Activated B cell treated with CpG ODN at 0.5 μM for 24 hours (primary cell): ENCODE results near the gene HBM. TPM values are rescaled to one million over a fixed set of nuclear protein-coding genes. Genes with fewer than 3 reads are reported as not detected.
"Not testable (repeated sequence)": the region's sequence is repeated elsewhere in the genome, so short reads cannot be mapped to it uniquely, and the experiment has no call there.

Experiments used
- ATAC-seq: fragments of 200-7000 bp; cut with Tn5 transposase; one replicate; pipeline ENCODE4 v1.10.0; 2021; ENCODE audit warnings: low read depth, mild to moderate bottlenecking, moderate library complexity
- CTCF ChIA-PET: fragments of 350-600 bp; sonication (Branson Sonifier 250); formaldehyde crosslinking; loops from one replicate; lab custom pipeline; 2021; ENCODE audit warnings: antibody characterized with exemption; lab: Charles Lee
- POLR2A ChIA-PET: fragments of 350-600 bp; sonication (Branson Sonifier 250); formaldehyde crosslinking; loops from one replicate; lab custom pipeline; 2021; ENCODE audit warnings: antibody characterized with exemption; lab: Charles Lee
- DNase-seq: peaks from one replicate; pipeline ENCODE4 v3.0.0; 2022
- H3K27ac Mint-ChIP-seq: one replicate; pipeline ENCODE4 v1.8.0; 2020; ENCODE audit warnings: mixed read lengths
- H3K27me3 Mint-ChIP-seq: one replicate; pipeline ENCODE4 v1.8.0; 2021; ENCODE audit warnings: mixed read lengths
- H3K36me3 Mint-ChIP-seq: one replicate; pipeline ENCODE4 v1.8.0; 2021; ENCODE audit warnings: low read depth, mixed read lengths
- H3K4me1 Mint-ChIP-seq: one replicate; pipeline ENCODE4 v1.8.0; 2021; ENCODE audit warnings: mixed read lengths
- H3K4me3 Mint-ChIP-seq: one replicate; pipeline ENCODE4 v1.8.0; 2020; ENCODE audit warnings: mild to moderate bottlenecking, mixed read lengths
- H3K9me3 Mint-ChIP-seq: one replicate; pipeline ENCODE4 v1.8.0; 2020; ENCODE audit warnings: mixed read lengths
- CTCF ChIP-seq: fragments of 200-600 bp; IDR thresholded peaks from one replicate; pipeline ENCODE4 v1.8.0; 2022; ENCODE audit warnings: antibody characterized with exemption, mild to moderate bottlenecking
- intact Hi-C: fragments of 100-400 bp; cut with micrococcal nuclease; formaldehyde crosslinking; loops from one replicate; pipeline ENCODE4 v1.15.1; 2024
- total RNA-seq: library from RNA; stranded (reverse); gene quantifications from 2 replicates; pipeline ENCODE4 v1.2.3, GENCODE V29; 2022

HBM gene
- total RNA-seq, 1 donor from 2014 or later = not detected

DNA sequence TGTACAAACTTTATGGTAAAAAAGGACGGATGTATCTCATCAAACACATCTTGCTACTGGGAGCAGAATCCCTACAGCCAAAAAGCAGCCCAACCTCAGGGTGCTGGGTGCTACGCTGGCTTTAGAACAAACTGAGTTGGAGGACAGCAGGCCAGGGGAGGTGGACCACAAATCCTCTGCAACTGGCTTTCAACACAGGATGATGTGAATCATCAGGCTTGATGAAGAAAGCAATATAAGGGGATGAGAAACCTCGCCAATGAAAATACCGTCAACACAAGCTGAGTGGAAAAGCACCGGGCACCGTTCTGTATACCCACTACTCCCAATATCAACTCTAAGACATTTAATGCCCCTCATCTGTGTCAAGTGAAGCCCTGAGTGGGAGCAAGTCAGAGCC lies 28.7 kb downstream of the HBM start:
- POLR2A ChIA-PET = no interaction called here
- intact Hi-C loops = no loop called here
- Mint-ChIP-seq H3K27ac (no peak overlapping the region), H3K4me1 (no peaks in the 10 kb centered on the region), H3K4me3 (no peak overlapping the region), H3K36me3 (peaks cover 86% of the 10 kb centered on the region), H3K9me3 (no peaks in the 10 kb centered on the region), H3K27me3 (no peaks in the 10 kb centered on the region)
- CTCF ChIA-PET = no interaction called here
- no peak for TF ChIP-seq CTCF
- DNase-seq = no peak
- ATAC-seq = no peak

- intact Hi-C loops = no loop called here
- Mint-ChIP-seq H3K27me3 (no peaks in the 10 kb centered on the region), H3K4me3 (no peak overlapping the region), H3K27ac (no peak overlapping the region), H3K36me3 (peaks cover 76% of the 10 kb centered on the region), H3K4me1 (no peaks in the 10 kb centered on the region), H3K9me3 (no peaks in the 10 kb centered on the region)
- ChIA-PET POLR2A (no interaction called here), CTCF (no interaction called here)
- no peak for ATAC-seq
- DNase-seq = no peak
- no peak for TF ChIP-seq CTCF
Measured at GRCh38 chr16:200388-200787, 34.6 kb downstream of the HBM start.

DNA sequence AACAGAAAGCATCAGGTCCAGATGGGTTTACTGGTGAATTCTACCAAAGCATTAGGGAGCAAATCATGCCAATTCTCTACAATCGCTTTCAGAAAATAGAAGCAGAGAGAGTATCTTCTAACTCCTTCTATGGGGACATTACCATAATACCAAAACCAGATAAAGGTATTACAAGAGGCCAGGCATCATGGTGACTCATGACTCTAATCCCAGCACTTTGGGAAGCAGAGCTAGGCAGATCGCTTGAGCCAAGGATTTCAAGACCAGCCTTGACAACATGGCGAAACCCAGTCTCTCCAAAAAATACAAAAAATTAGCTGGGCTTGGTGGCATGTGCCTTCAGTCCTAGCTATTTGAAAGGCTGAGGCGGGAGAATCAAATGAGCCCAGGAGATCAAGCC lies 37.5 kb downstream of the HBM start:
- TF ChIP-seq CTCF = no peak
- intact Hi-C loops = no loop called here
- H3K9me3 Mint-ChIP-seq = no peaks in the 10 kb centered on the region
- CTCF ChIA-PET = no interaction called here
- DNase-seq (no peak), ATAC-seq (no peak)
- POLR2A ChIA-PET = interaction anchor here (0.6 kb wide), 1 partner anchor 11 kb away, joined by 6 read pairs; no protein-coding TSS in a partner anchor
- H3K4me1 Mint-ChIP-seq = no peaks in the 10 kb centered on the region
- no peaks in the 10 kb centered on the region for H3K27me3 Mint-ChIP-seq
- no peak overlapping the region for H3K27ac Mint-ChIP-seq
- H3K36me3 Mint-ChIP-seq = peaks cover 81% of the 10 kb centered on the region
- H3K4me3 Mint-ChIP-seq = no peak overlapping the region

GRCh38 chr16:204046-204445 lies 38.3 kb downstream of the HBM start:
- ATAC-seq, H3K9me3 Mint-ChIP-seq, DNase-seq, CTCF ChIA-PET, H3K4me1 Mint-ChIP-seq, H3K27me3 Mint-ChIP-seq, H3K4me3 Mint-ChIP-seq, H3K27ac Mint-ChIP-seq, POLR2A ChIA-PET, intact Hi-C loops: not testable (repeated sequence)
- H3K36me3 Mint-ChIP-seq = peaks cover 81% of the 10 kb centered on the region

- H3K9me3 Mint-ChIP-seq, CTCF ChIA-PET, H3K4me1 Mint-ChIP-seq, H3K27me3 Mint-ChIP-seq, POLR2A ChIA-PET, DNase-seq, H3K4me3 Mint-ChIP-seq, H3K27ac Mint-ChIP-seq, intact Hi-C loops, ATAC-seq: not testable (repeated sequence)
- H3K36me3 Mint-ChIP-seq = peaks cover 88% of the 10 kb centered on the region
Measured at GRCh38 chr16:209359-209758, 43.6 kb downstream of the HBM start.

- CTCF ChIA-PET, H3K27me3 Mint-ChIP-seq, H3K9me3 Mint-ChIP-seq, DNase-seq, H3K4me1 Mint-ChIP-seq, H3K27ac Mint-ChIP-seq, ATAC-seq, POLR2A ChIA-PET, H3K4me3 Mint-ChIP-seq, intact Hi-C loops: not testable (repeated sequence)
- peaks cover 84% of the 10 kb centered on the region for H3K36me3 Mint-ChIP-seq
Measured at GRCh38 chr16:211631-212180, 45.9 kb downstream of the HBM start.

GRCh38 chr16:212999-213398 lies 47.2 kb downstream of the HBM start:
- Mint-ChIP-seq H3K4me1 (no peaks in the 10 kb centered on the region), H3K4me3 (no peak overlapping the region), H3K9me3 (no peaks in the 10 kb centered on the region), H3K36me3 (peaks cover 81% of the 10 kb centered on the region), H3K27ac (no peak overlapping the region), H3K27me3 (no peaks in the 10 kb centered on the region)
- no peak for ATAC-seq
- TF ChIP-seq CTCF = no peak
- POLR2A ChIA-PET = no interaction called here
- CTCF ChIA-PET = no interaction called here
- intact Hi-C loops = no loop called here
- no peak for DNase-seq
